Esophagus squamous epithelium (tissue), 4 donors: ENCODE results near the gene CCDC187.
A peak's percentile ranks its signal among the peaks of the same experiment; 100 is the strongest.

ENCODE experiments used
- CTCF ChIP-seq, 6 experiments: fragments of 450-650 bp in 4 of 6; fragments of 200-600 bp in 2 of 6; sonication (generic) in 2 of 6; IDR thresholded peaks; one replicate each; pipeline ENCODE4 v1.5.1; 2016 to 2019; ENCODE audit warnings: antibody characterized with exemption in 6 of 6, mild to moderate bottlenecking in 4 of 6, moderate library complexity in 4 of 6
- POLR2A ChIP-seq, 4 donors: fragments of 450-650 bp; IDR thresholded peaks; one replicate each; pipeline ENCODE4 v1.6.1; 2017; ENCODE audit warnings: antibody characterized with exemption in 4 of 4, mild to moderate bottlenecking in 4 of 4, moderate library complexity in 3 of 4

- TF ChIP-seq POLR2A (IDR thresholded peaks at IDR 0.05) (peak in 1 of 4 donors; percentile 10), CTCF (IDR thresholded peaks at IDR 0.05) (no peak)
Observed at GRCh38 chr9:136245219-136246150, 58.4 kb downstream of the CCDC187 start, which contains the start of gene QSOX2.
